ENCODE measurements around the gene PIGP.
"Not testable (repeated sequence)": the region's sequence is repeated elsewhere in the genome, so short reads cannot be mapped to it uniquely, and the experiment has no call there.

Gene PIGP

DNA sequence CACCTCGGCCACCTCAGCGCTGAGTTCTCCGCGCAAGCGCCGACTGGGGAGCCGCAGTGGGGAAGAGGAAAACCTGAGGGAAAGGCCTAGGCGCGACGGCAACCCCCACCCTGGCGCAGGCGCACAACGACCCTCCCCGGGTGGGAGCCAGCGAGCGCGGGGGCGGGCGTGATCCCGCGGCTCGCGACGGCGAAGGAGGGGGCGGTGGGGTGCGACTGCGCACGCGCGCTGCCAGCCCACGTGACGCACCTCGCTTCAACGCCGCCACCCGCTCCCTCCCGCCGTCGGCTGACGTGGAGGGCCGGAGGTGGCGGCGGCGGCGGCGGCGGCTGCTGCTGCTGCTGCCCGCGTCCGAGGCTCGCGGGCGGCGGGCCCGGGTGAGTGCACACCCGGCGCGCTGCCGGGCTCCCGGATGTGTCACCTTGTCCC, at the start of gene PIGP, which contains the start of gene TTC3:
PIGP (minus strand) TSS at position 84 of the 429 bp plus-strand sequence. CDS start 556 bp downstream, outside the sequence.
TTC3 (plus strand) TSS at position 267 of the 429 bp plus-strand sequence. CDS start 14,004 bp downstream, outside the sequence.
- TF ChIP-seq, protein P1, sequence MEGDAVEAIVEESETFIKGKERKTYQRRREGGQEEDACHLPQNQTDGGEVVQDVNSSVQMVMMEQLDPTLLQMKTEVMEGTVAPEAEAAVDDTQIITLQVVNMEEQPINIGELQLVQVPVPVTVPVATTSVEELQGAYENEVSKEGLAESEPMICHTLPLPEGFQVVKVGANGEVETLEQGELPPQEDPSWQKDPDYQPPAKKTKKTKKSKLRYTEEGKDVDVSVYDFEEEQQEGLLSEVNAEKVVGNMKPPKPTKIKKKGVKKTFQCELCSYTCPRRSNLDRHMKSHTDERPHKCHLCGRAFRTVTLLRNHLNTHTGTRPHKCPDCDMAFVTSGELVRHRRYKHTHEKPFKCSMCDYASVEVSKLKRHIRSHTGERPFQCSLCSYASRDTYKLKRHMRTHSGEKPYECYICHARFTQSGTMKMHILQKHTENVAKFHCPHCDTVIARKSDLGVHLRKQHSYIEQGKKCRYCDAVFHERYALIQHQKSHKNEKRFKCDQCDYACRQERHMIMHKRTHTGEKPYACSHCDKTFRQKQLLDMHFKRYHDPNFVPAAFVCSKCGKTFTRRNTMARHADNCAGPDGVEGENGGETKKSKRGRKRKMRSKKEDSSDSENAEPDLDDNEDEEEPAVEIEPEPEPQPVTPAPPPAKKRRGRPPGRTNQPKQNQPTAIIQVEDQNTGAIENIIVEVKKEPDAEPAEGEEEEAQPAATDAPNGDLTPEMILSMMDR (conservative IDR thresholded peaks at IDR 0.05; ENCODE audit: low read depth), result no peak
- peak; percentile 97 for DNase-seq (ENCODE audit: low spot score)
- ChIA-PET CTCF (no interaction called here), POLR2A (ENCODE audit: low non-redundant PET) (no interaction called here)
- H3K27ac ChIP-seq, result peak within 1 kb of the TSS; percentile 96

DNA sequence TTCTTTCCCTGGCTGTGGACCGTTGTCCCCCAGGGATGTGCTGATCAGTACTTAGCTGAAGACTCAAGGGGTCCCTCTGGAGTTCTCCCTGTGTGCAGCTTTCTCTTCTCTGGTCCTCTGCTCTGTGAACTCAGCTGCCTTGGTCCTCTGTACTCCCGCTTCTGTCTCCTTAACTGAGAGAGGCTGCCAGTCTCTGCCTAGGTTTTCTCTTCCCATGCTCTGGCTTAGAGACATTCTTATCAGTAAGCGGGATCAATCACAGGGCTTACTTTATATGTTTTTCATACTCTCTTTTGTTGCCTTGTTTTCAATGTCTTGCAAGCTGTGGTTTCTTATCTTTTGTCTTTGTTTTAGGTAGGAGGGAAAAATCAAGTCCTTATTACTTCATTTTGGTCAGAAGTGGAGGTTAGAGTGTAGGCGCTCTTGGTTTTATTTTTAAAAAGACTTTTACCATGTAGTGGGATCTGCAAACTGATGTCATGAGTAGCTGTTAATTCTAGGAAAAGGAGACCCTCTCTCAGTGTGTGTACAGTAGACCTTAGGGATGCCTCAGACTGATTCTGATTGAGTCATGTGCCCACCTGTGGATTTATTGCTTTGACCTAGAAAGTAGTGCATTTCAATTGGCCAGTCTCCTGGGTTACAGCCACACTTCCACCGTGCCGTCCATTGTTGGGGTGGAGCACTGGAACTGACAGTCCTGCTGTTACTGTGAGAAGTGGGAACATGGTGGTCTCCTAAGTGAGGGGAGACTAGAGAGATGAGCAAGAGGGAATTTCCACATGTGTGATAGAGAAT, 46.7 kb upstream of the PIGP start:
- TF ChIP-seq, protein P1 (conservative IDR thresholded peaks at IDR 0.05; ENCODE audit: low read depth), result no peak
- ChIA-PET CTCF (interaction anchor here (0.8 kb wide), 1 partner anchor 22 kb away, joined by 3 read pairs; no protein-coding TSS in a partner anchor), POLR2A (ENCODE audit: low non-redundant PET) (no interaction called here)
- H3K27ac ChIP-seq, result no peak overlapping the region
- no peak for DNase-seq (ENCODE audit: low spot score)

DNA sequence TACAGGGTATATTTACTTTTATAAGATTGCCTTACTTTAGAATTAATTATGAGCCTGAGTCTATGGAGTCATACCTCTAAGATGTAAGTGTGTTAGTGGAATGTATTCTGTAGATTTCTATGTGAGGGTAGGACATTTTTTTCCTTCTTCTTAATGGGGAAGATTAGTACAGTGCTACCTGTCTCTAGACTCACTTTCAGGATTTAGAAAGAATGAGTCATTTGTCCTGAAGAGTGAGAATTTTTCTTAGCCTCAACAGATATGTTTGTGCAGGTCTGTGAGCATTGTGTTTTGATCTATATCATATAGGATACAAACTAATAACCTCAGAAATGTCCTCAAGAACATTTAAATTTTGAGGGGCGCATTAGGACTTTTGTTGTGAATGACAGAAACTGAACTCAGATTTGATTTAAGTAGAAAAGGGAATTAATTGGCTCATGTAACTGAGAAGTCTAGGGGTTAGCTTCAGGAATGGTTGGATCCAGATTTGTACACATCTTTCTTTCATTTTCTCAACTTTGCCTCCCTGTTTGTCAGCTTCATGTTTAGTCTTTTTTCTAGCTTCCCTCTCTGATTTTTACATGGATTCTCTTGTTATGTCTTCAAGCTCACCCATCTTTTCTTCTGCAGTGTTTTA, 45.4 kb upstream of the PIGP start:
- ChIA-PET POLR2A (ENCODE audit: low non-redundant PET) (no interaction called here), CTCF (interaction anchor here (0.6 kb wide), 1 partner anchor 272 kb away, joined by 3 read pairs; no protein-coding TSS in a partner anchor)
- H3K27ac ChIP-seq, result no peak overlapping the region
- TF ChIP-seq, protein P1 (conservative IDR thresholded peaks at IDR 0.05; ENCODE audit: low read depth), result no peak
- DNase-seq (ENCODE audit: low spot score), result peak; percentile 20

DNA sequence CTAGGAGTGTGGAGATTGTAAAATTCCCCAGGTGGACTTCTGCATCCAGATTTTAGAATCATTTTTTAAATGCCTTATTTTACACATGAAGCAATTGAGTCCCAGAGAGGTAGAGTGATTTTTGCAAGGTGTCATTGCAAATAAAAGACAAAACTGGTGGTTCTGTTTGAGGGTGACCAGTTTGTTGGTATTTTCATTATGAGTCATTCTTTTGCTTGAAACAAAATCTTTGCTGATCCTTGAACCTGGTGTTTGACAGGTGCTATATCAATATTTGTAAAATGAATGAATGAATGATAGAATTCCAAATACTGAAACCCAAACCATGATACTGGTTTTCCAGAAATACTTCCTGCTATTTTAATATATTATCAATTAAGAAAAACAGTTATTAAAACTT, 44.3 kb upstream of the PIGP start:
- CTCF ChIA-PET, result no interaction called here
- no peak for DNase-seq (ENCODE audit: low spot score)
- POLR2A ChIA-PET (ENCODE audit: low non-redundant PET), result no interaction called here
- TF ChIP-seq, protein P1 (conservative IDR thresholded peaks at IDR 0.05; ENCODE audit: low read depth), result no peak
- no peak overlapping the region for H3K27ac ChIP-seq

DNA sequence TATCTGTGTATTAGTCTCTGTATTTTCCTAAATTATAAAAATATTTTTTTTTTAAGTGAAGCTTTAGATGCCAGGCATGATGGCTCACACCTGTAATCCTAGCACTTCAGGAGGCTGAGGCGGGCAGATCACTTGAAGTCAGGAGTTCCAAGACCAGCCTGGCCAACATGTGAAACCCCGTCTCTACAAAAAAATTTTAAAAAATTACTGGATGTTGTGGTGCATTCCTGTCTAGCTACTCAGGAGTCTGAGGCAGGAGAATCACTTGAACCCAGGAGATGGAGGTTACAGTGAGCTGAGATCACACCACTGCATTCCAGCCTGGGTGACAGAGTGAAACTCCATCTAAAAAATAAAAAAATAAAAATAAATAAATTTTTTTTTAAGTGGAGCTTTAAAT, 43.6 kb upstream of the PIGP start:
- POLR2A ChIA-PET (ENCODE audit: low non-redundant PET); H3K27ac ChIP-seq; CTCF ChIA-PET; DNase-seq (ENCODE audit: low spot score): not testable (repeated sequence)

DNA sequence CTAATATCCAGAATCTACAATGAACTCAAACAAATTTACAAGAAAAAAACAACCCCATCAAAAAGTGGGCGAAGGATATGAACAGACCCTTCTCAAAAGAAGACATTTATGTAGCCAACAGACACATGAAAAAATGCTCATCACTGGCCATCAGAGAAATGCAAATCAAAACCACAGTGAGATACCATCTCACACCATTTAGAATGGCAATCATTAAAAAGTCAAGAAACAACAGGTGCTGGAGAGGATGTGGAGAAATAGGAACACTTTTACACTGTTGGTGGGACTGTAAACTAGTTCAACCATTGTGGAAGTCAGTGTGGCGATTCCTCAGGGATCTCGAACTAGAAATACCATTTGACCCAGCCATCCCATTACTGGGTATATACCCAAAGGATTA, 41.4 kb upstream of the PIGP start:
- DNase-seq (ENCODE audit: low spot score); POLR2A ChIA-PET (ENCODE audit: low non-redundant PET); CTCF ChIA-PET; H3K27ac ChIP-seq: not testable (repeated sequence)

DNA sequence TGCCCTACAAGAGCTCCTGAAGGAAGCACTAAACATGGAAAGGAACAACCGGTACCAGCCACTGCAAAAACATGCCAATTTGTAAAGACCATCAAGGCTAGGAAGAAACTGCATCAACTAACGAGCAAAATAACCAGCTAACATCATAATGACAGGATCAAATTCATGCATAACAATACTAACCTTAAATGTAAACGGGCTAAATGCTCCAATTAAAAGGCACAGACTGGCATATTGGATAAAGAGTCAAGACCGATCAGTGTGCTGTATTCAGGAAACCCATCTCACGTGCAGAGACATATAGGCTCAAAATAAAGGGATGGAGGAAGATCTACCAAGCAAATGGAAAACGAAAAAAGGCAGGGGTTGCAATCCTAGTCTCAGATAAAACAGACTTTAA, 38.2 kb upstream of the PIGP start:
- POLR2A ChIA-PET (ENCODE audit: low non-redundant PET); H3K27ac ChIP-seq; DNase-seq (ENCODE audit: low spot score); CTCF ChIA-PET: not testable (repeated sequence)

DNA sequence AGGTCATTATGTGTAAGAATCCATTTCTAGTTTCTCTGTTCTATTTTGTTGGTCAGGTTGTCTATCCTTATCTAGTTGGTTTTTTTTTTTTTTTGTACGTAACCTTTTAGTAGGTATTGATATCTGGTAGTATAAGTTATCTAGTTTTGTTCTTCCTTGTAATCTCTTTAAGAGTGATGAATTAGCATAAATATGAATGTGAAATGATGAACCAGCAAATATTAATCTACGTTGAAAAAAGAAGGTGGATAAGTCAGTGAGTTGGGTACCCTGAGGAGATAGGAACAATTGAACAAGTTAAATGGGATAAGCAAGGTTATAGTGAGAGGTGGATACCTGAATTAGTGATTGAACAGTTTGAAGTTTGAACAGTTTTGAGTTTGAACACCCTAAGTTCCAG, 34.1 kb upstream of the PIGP start:
- TF ChIP-seq, protein P1 (conservative IDR thresholded peaks at IDR 0.05; ENCODE audit: low read depth), result no peak
- ChIA-PET CTCF (no interaction called here), POLR2A (ENCODE audit: low non-redundant PET) (no interaction called here)
- no peak overlapping the region for H3K27ac ChIP-seq
- DNase-seq (ENCODE audit: low spot score), result no peak

DNA sequence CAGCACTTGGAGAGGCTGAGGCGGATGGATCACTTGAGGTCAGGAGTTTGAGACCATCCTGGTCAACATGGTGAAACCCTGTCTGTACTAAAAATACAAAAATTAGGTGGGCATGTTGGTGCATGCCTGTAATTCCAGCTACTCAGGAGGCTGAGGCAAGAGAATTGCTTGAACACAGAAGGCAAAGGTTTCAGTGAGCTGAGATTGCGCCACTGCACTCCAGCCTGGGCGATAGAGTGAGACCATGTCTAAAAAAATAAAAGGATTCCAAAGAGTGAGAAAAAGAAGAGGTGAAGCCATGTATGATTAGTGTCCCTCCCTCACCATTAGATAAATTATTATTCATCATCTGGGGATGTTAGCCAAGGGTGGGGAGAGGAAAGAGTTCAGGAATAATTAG, 29.9 kb upstream of the PIGP start:
- POLR2A ChIA-PET (ENCODE audit: low non-redundant PET); CTCF ChIA-PET; DNase-seq (ENCODE audit: low spot score): not testable (repeated sequence)
- H3K27ac ChIP-seq, result peak overlapping the region; percentile 58
